CD4-positive, alpha-beta T cell treated with Interleukin-21 for 1 hour (primary cell): ENCODE data around the gene JPT1.

Source experiments
- DNase-seq: peaks from one replicate; pipeline ENCODE4 v3.0.0-alpha.2; 2020

JPT1 gene

GRCh38 chr17:75103601-75104554, 50.4 kb downstream of the JPT1 start:
- no peak for DNase-seq

- no peak for DNase-seq
Measured at GRCh38 chr17:75102385-75102821, 51.9 kb downstream of the JPT1 start.

- no peak for DNase-seq
Measured at GRCh38 chr17:75099881-75100595, 54.3 kb downstream of the JPT1 start.

- no peak for DNase-seq
Measured at GRCh38 chr17:75098861-75099260, 55.5 kb downstream of the JPT1 start.

- DNase-seq = no peak
Measured at GRCh38 chr17:75097865-75098264, 56.4 kb downstream of the JPT1 start.

- no peak for DNase-seq
Measured at GRCh38 chr17:75096082-75096625, 58.2 kb downstream of the JPT1 start.

GRCh38 chr17:75094871-75095399, 59.4 kb downstream of the JPT1 start:
- DNase-seq = no peak

- no peak for DNase-seq
Measured at GRCh38 chr17:75093548-75094158, 60.7 kb downstream of the JPT1 start.

- no peak for DNase-seq
Measured at GRCh38 chr17:75091855-75092327, 62.4 kb downstream of the JPT1 start.

GRCh38 chr17:75090871-75091854, 63.1 kb downstream of the JPT1 start:
- no peak for DNase-seq

GRCh38 chr17:75088465-75089417, 65.6 kb downstream of the JPT1 start:
- no peak for DNase-seq

GRCh38 chr17:75087558-75088453, 66.5 kb downstream of the JPT1 start, which contains the start of gene SLC16A5:
SLC16A5 (plus strand) TSS chr17:75087954; CDS start chr17:75093637, 5,683 bp downstream.
- DNase-seq = peak; percentile 50

- DNase-seq = no peak
Measured at GRCh38 chr17:75087182-75087557, 67.1 kb downstream of the JPT1 start.

GRCh38 chr17:75086496-75087181, 67.7 kb downstream of the JPT1 start:
- no peak for DNase-seq
